K562 (cell line): ENCODE data around the gene CSF1R. TPM values are rescaled to one million over a fixed set of nuclear protein-coding genes. Genes with fewer than 3 reads are reported as not detected.

Experiments
- ATAC-seq: fragments of 200-7000 bp; cut with Tn5 transposase; 3 replicates; pipeline ENCODE4 v1.9.1; 2020; ENCODE audit warnings: moderate library complexity
- BruUV-seq: library from RNA; stranded (reverse); fragments of 400-500 nt; replicated peaks from 2 replicates; lab custom pipeline; 2021; lab: Mats Ljungman, UMichigan
- CTCF ChIA-PET: fragments of 300-600 bp; formaldehyde crosslinking; extraction: SDS; loops from one replicate; lab custom pipeline; 2021; ENCODE audit warnings: low intra/inter-chr PET ratio; lab: Yijun Ruan, JAX
- POLR2A ChIA-PET: fragments of 300-600, 350-650 bp; sonication (Branson Sonifier 250); formaldehyde crosslinking; extraction: SDS; loops from one replicate; lab custom pipeline; 2021; ENCODE audit warnings: antibody characterized with exemption, inconsistent platforms; lab: Yijun Ruan, JAX
- DNase-seq, 4 experiments: peaks; one replicate each; pipeline versions ENCODE4 v3.0.0 to v3.0.0-alpha.2; 2011 to 2018; ENCODE audit warnings: low spot score in 3 of 4, mixed read lengths in 3 of 4; ENCODE audit errors: extremely low read depth in 1 of 4
- FAIRE-seq: peaks from 2 replicates; lab custom pipeline; 2011; peaks lifted over from hg19 to GRCh38; lab: Jason Lieb, UNC
- H2AFZ ChIP-seq: 2 replicates; pipeline ENCODE4 v1.6.0; 2011; ENCODE audit warnings: low read depth, low read length, control low read depth, inconsistent platforms
- H3K27ac ChIP-seq: fragments of 200-600 bp; 3 replicates; pipeline ENCODE4 v1.8.0; 2011; ENCODE audit warnings: low read depth, mild to moderate bottlenecking, control low read depth, inconsistent platforms, low read length, moderate library complexity, mixed read lengths; ENCODE audit errors: extremely low read depth
- H3K27me3 ChIP-seq, 2 experiments: fragments of 300-600 bp in 1 of 2; 2 replicates in 1 of 2; 3 replicates in 1 of 2; pipeline versions ENCODE4 v1.6.0 to v1.8.0; 2011; ENCODE audit warnings: inconsistent platforms in 2 of 2, low read length in 2 of 2, mild to moderate bottlenecking in 1 of 2, mixed read lengths in 1 of 2, moderate library complexity in 1 of 2; ENCODE audit not compliant: control insufficient read depth in 2 of 2, insufficient read depth in 2 of 2
- H3K36me3 ChIP-seq: fragments of 300-600 bp; 3 replicates; pipeline ENCODE4 v1.8.0; 2011; ENCODE audit warnings: mild to moderate bottlenecking, low read length, inconsistent platforms; ENCODE audit not compliant: control insufficient read depth, insufficient read depth
- H3K4me1 ChIP-seq, 2 experiments: fragments of 200-600 bp in 1 of 2; replicated peaks in 1 of 2; 2 replicates in 1 of 2; 3 replicates in 1 of 2; pipeline versions ENCODE4 v1.5.1 to v1.8.0; 2011; ENCODE audit warnings: inconsistent platforms in 2 of 2, low read length in 2 of 2, mild to moderate bottlenecking in 1 of 2, mixed read lengths in 1 of 2, moderate library complexity in 1 of 2; ENCODE audit not compliant: control insufficient read depth in 2 of 2, insufficient read depth in 2 of 2
- H3K4me2 ChIP-seq: 2 replicates; pipeline ENCODE4 v1.6.1; 2011; ENCODE audit warnings: low read length, control low read depth, inconsistent platforms, mixed read lengths; ENCODE audit not compliant: insufficient read depth
- H3K4me3 ChIP-seq: fragments of 200-600 bp; sonication (generic), shearing (Covaris generic); 2 replicates; pipeline ENCODE4 v1.5.1; 2016; ENCODE audit warnings: control low read depth, inconsistent platforms
- H3K79me2 ChIP-seq: fragments of 200-600 bp; 3 replicates; pipeline ENCODE4 v1.8.0; 2011; ENCODE audit warnings: low read length, inconsistent platforms; ENCODE audit not compliant: control insufficient read depth, insufficient read depth
- H3K9ac ChIP-seq, 2 experiments: 2 replicates each; pipeline versions ENCODE4 v1.6.0 to v1.6.1; 2011; ENCODE audit warnings: low read depth in 2 of 2, low read length in 2 of 2, control low read depth in 1 of 2, inconsistent platforms in 1 of 2, mild to moderate bottlenecking in 1 of 2, mixed read lengths in 1 of 2; ENCODE audit not compliant: insufficient read depth in 1 of 2
- H3K9me1 ChIP-seq: one replicate; pipeline ENCODE4 v1.6.0; 2011; ENCODE audit warnings: inconsistent platforms, mild to moderate bottlenecking, low read length, moderate library complexity; ENCODE audit not compliant: control insufficient read depth, insufficient read depth
- H3K9me3 ChIP-seq: replicated peaks from 2 replicates; pipeline ENCODE4 v1.5.1; 2011; ENCODE audit warnings: low read depth, low read length, inconsistent platforms; ENCODE audit not compliant: control insufficient read depth, insufficient read depth
- H4K20me1 ChIP-seq: replicated peaks from 2 replicates; pipeline ENCODE4 v1.6.1; 2011; ENCODE audit warnings: low read length, inconsistent platforms, mixed read lengths; ENCODE audit not compliant: control insufficient read depth, insufficient read depth
- ARNT ChIP-seq, 2 experiments: fragments of 450-650 bp; IDR thresholded peaks; 2 replicates each; pipeline ENCODE4 v1.6.1; 2016; ENCODE audit warnings: mild to moderate bottlenecking in 1 of 2
- CBX5 ChIP-seq: IDR thresholded peaks from 2 replicates; pipeline ENCODE4 v1.6.1; 2014; ENCODE audit warnings: low read depth, borderline replicate concordance
- FOXM1 ChIP-seq, 2 experiments: fragments of 450-650 bp in 1 of 2; sonication (generic) in 1 of 2; formaldehyde crosslinking in 1 of 2; IDR thresholded peaks; 2 replicates each; pipeline versions ENCODE4 v1.6.1 to v1.9.0; 2017 to 2022; ENCODE audit warnings: low read depth in 2 of 2, mild to moderate bottlenecking in 2 of 2, missing genetic modification reagents in 1 of 2, moderate library complexity in 1 of 2
- GABPB2 ChIP-seq: fragments of 250-450 bp; sonication (Bioruptor Pico); conservative IDR thresholded peaks from 2 replicates; pipeline ENCODE4 v1.5.1; 2021; ENCODE audit warnings: mild to moderate bottlenecking
- HDAC2 ChIP-seq: fragments of 450-650 bp; IDR thresholded peaks from 2 replicates; pipeline ENCODE4 v1.6.1; 2016; ENCODE audit warnings: mild to moderate bottlenecking
- HMG20B ChIP-seq: fragments of 250-450 bp; sonication (Bioruptor Pico); IDR thresholded peaks from 2 replicates; pipeline ENCODE4 v1.5.0; 2021; ENCODE audit warnings: mild to moderate bottlenecking
- MXD1 ChIP-seq: fragments of 250-450 bp; sonication (Bioruptor Pico); IDR thresholded peaks from 2 replicates; pipeline ENCODE4 v1.8.0; 2021; ENCODE audit warnings: borderline replicate concordance, mild to moderate bottlenecking, moderate library complexity; ENCODE audit not compliant: poor library complexity, severe bottlenecking
- NCOA2 ChIP-seq, 2 experiments: fragments of 450-650 bp; IDR thresholded peaks; 2 replicates each; pipeline ENCODE4 v1.6.1; 2018; ENCODE audit warnings: mild to moderate bottlenecking in 2 of 2, moderate library complexity in 1 of 2; ENCODE audit not compliant: partially characterized antibody in 2 of 2
- PRMT5 ChIP-seq: sonication (generic); formaldehyde crosslinking; IDR thresholded peaks from 2 replicates; pipeline ENCODE4 v1.5.0; 2020; ENCODE audit warnings: missing genetic modification reagents
- SRSF9 ChIP-seq: fragments of 200-400 bp; formaldehyde crosslinking; IDR thresholded peaks from 2 replicates; pipeline ENCODE4 v1.6.1; 2017; ENCODE audit warnings: low read depth, low read length, borderline replicate concordance
- STAT5B ChIP-seq: fragments of 250-450 bp; sonication (Bioruptor Pico); IDR thresholded peaks from 2 replicates; pipeline ENCODE4 v1.8.0; 2021; ENCODE audit warnings: mild to moderate bottlenecking, inconsistent platforms
- THRAP3 ChIP-seq: fragments of 450-650 bp; IDR thresholded peaks from 2 replicates; pipeline ENCODE4 v1.6.1; 2016; ENCODE audit warnings: mild to moderate bottlenecking, inconsistent platforms, borderline replicate concordance
- ZNF316 ChIP-seq: fragments of 450-650 bp; IDR thresholded peaks from 2 replicates; pipeline ENCODE4 v1.6.1; 2016
- ZNF780A ChIP-seq: fragments of 250-450 bp; sonication (Bioruptor Pico); IDR thresholded peaks from 2 replicates; pipeline ENCODE4 v1.5.0; 2021; ENCODE audit warnings: mild to moderate bottlenecking
- WGBS: fragments of 100-300 bp; shearing (Covaris generic); methylation state at CpG from one replicate; pipeline ENCODE4 v1.1.6; 2016; ENCODE audit warnings: low coverage, mixed read lengths; ENCODE audit not compliant: insufficient coverage; ENCODE audit errors: missing lambda C conversion rate; 5-methylcytosine and 5-hydroxymethylcytosine counted together
- in situ Hi-C: fragments of 300-500 bp; cut with MboI; formaldehyde crosslinking; loops from 4 replicates; pipeline ENCODE4 v1.15.0; 2018; ENCODE audit warnings: inconsistent platforms, mixed read lengths
- intact Hi-C: fragments of 100-400 bp; cut with micrococcal nuclease; formaldehyde crosslinking; loops from 2 replicates; pipeline ENCODE4 v1.14.2; 2022
- polyA plus RNA-seq, 8 experiments: library from polyadenylated mRNA; depleted of rRNA in 4 of 8; stranded (reverse) in 5 of 8; unstranded in 3 of 8; fragments of >200 nt; fragmentation: Nextera tagmentation in 2 of 8; fragmentation: Illumina TruSeq in 1 of 8; extraction: Ambion mirVana in 2 of 8; extraction: Trizol in 1 of 8; gene quantifications; 2 replicates each; pipeline versions ENCODE4 v1.2.1 to v1.2.3, GENCODE V29; 2011 to 2014; ENCODE audit warnings: inconsistent platforms in 1 of 8, missing spikeins in 1 of 8
- total RNA-seq, 7 experiments: library from RNA; depleted of rRNA in 6 of 7; stranded (reverse); fragments of >200 nt in 6 of 7; fragmentation: Illumina TruSeq in 2 of 7; extraction: Trizol in 2 of 7; gene quantifications; 2 replicates each; pipeline versions ENCODE4 v1.2.1 to v1.2.3, GENCODE V29; 2011 to 2021; ENCODE audit warnings: low replicate concordance in 1 of 7
- TF ChIP-seq, protein P1 (sequence below): fragments of 450-650 bp; formaldehyde crosslinking; IDR thresholded peaks from 2 replicates; pipeline ENCODE4 v1.4.0; 2022; ENCODE audit warnings: mild to moderate bottlenecking, moderate library complexity
- TF ChIP-seq, protein P2 (sequence below): fragments of 450-650 bp; IDR thresholded peaks from 2 replicates; pipeline ENCODE4 v1.6.1; 2016; ENCODE audit warnings: low read depth, mild to moderate bottlenecking, moderate library complexity
- TF ChIP-seq, protein P3 (sequence below): fragments of 250-450 bp; sonication (Bioruptor Pico); IDR thresholded peaks from 2 replicates; pipeline ENCODE4 v1.4.0; 2020; ENCODE audit warnings: mild to moderate bottlenecking, moderate library complexity
- TF ChIP-seq, protein P4 (sequence below): IDR thresholded peaks from 2 replicates; pipeline ENCODE4 v1.6.1; 2011; ENCODE audit not compliant: insufficient read length; ENCODE audit errors: extremely low read depth

Gene CSF1R
- total and polyA plus RNA-seq, 9 of the 15 experiments (the other 6 are each of a cell fraction or from before 2014, with no cell fraction given) = 0.03 to 0.64 (median 0.20) TPM; not detected in 6

GRCh38 chr5:150125334-150125733 lies 39.0 kb upstream of the CSF1R start (continued):
- TF ChIP-seq PRMT5 = no peak
- TF ChIP-seq NCOA2 (IDR thresholded peaks at IDR 0.05; ENCODE audit: partially characterized antibody in 2 of 2) = no peak
- TF ChIP-seq GABPB2 (CRISPR knock-in tag) = no peak
- no peak for TF ChIP-seq ZNF316

- no peak for DNase-seq
- Histone ChIP-seq H3K36me3 (no peaks in the 10 kb centered on the region), H3K27me3 (no peaks in the 10 kb centered on the region), H3K9me1 (no peaks in the 10 kb centered on the region), H3K4me1 (peaks cover 7 to 13% of the 10 kb centered on the region in 2 experiments; a peak in 4 of 5 replicates), H2AFZ (no peak overlapping the region), H3K9ac (peak overlapping the region in 1 of 2 experiments; percentile 53; a peak in 1 of 4 replicates), H3K79me2 (no peaks in the 10 kb centered on the region), H3K27ac (no peak overlapping the region), H3K9me3 (no peaks in the 10 kb centered on the region), H3K4me3 (no peak overlapping the region), H3K4me2 (no peak overlapping the region), H4K20me1 (0 out of 2 replicates have a peak, but pooled peaks cover 3% of the 10 kb centered on the region)
- no peak for FAIRE-seq
- BruUV-seq = no TSS peak
- in situ Hi-C loops (no loop called here), intact Hi-C loops (loop anchor here (10.0 kb wide), 2 partner anchors 50 to 290 kb away; no protein-coding TSS in a partner anchor)
- 79% methylated on average over 4 of the region's 8 CpGs for WGBS
- CTCF ChIA-PET = no interaction called here
- no peak for ATAC-seq
- POLR2A ChIA-PET = no interaction called here
- no peak for TF ChIP-seq STAT5B (CRISPR knock-in tag)
- TF ChIP-seq, protein P1, sequence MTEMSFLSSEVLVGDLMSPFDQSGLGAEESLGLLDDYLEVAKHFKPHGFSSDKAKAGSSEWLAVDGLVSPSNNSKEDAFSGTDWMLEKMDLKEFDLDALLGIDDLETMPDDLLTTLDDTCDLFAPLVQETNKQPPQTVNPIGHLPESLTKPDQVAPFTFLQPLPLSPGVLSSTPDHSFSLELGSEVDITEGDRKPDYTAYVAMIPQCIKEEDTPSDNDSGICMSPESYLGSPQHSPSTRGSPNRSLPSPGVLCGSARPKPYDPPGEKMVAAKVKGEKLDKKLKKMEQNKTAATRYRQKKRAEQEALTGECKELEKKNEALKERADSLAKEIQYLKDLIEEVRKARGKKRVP (CRISPR knock-in tag) = no peak
- no peak for TF ChIP-seq ARNT (IDR thresholded peaks at IDR 0.05)
- no peak for TF ChIP-seq ZNF780A (CRISPR knock-in tag)
- TF ChIP-seq MXD1 (CRISPR knock-in tag) = no peak
- TF ChIP-seq SRSF9 = no peak
- TF ChIP-seq, protein P2, sequence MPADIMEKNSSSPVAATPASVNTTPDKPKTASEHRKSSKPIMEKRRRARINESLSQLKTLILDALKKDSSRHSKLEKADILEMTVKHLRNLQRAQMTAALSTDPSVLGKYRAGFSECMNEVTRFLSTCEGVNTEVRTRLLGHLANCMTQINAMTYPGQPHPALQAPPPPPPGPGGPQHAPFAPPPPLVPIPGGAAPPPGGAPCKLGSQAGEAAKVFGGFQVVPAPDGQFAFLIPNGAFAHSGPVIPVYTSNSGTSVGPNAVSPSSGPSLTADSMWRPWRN = no peak
- TF ChIP-seq CBX5 = no peak
- TF ChIP-seq, protein P3, sequence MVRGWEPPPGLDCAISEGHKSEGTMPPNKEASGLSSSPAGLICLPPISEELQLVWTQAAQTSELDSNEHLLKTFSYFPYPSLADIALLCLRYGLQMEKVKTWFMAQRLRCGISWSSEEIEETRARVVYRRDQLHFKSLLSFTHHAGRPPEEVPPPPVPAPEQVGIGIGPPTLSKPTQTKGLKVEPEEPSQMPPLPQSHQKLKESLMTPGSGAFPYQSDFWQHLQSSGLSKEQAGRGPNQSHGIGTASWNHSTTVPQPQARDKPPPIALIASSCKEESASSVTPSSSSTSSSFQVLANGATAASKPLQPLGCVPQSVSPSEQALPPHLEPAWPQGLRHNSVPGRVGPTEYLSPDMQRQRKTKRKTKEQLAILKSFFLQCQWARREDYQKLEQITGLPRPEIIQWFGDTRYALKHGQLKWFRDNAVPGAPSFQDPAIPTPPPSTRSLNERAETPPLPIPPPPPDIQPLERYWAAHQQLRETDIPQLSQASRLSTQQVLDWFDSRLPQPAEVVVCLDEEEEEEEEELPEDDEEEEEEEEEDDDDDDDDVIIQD (CRISPR knock-in tag) = no peak
- TF ChIP-seq HMG20B (CRISPR knock-in tag) = no peak
- no peak for TF ChIP-seq HDAC2
- no peak for TF ChIP-seq FOXM1 (IDR thresholded peaks at IDR 0.05; ENCODE audit: low read depth)
- TF ChIP-seq FOXM1 (CRISPR knock-in tag; IDR thresholded peaks at IDR 0.05; ENCODE audit: low read depth) = no peak
- no peak for TF ChIP-seq ZNF316
- TF ChIP-seq THRAP3 = no peak
- TF ChIP-seq, protein P4, sequence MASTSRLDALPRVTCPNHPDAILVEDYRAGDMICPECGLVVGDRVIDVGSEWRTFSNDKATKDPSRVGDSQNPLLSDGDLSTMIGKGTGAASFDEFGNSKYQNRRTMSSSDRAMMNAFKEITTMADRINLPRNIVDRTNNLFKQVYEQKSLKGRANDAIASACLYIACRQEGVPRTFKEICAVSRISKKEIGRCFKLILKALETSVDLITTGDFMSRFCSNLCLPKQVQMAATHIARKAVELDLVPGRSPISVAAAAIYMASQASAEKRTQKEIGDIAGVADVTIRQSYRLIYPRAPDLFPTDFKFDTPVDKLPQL = no peak
These were observed 38.2 kb upstream of the CSF1R start for GRCh38 chr5:150124596-150124995.
